Nephron progenitor cell (in vitro differentiated cells): ENCODE measurements around the gene PGGHG.

Experiments
- DNase-seq: peaks from one replicate; pipeline ENCODE4 v3.0.0; 2021
- H3K27ac Mint-ChIP-seq: 2 replicates; pipeline ENCODE4 v1.8.0; 2021; ENCODE audit warnings: mild to moderate bottlenecking, moderate library complexity, mixed read lengths
- H3K27me3 Mint-ChIP-seq: 2 replicates; pipeline ENCODE4 v1.8.0; 2021; ENCODE audit warnings: mild to moderate bottlenecking, low read depth, mixed read lengths; ENCODE audit not compliant: poor library complexity
- H3K36me3 Mint-ChIP-seq: 2 replicates; pipeline ENCODE4 v1.8.0; 2021; ENCODE audit warnings: low read depth, mixed read lengths
- H3K4me1 Mint-ChIP-seq: 2 replicates; pipeline ENCODE4 v1.8.0; 2021; ENCODE audit warnings: mixed read lengths
- H3K4me3 Mint-ChIP-seq: 2 replicates; pipeline ENCODE4 v1.8.0; 2021; ENCODE audit warnings: mild to moderate bottlenecking, moderate library complexity, mixed read lengths
- H3K9me3 Mint-ChIP-seq: 2 replicates; pipeline ENCODE4 v1.8.0; 2021; ENCODE audit warnings: mild to moderate bottlenecking, moderate library complexity, mixed read lengths
- TF ChIP-seq, protein P1 (sequence below): fragments of 200-600 bp; sonication (generic); IDR thresholded peaks from 2 replicates; pipeline ENCODE4 v1.5.0; 2021; ENCODE audit warnings: antibody characterized with exemption

The PGGHG gene

GRCh38 chr11:272195-272930 is 16.6 kb upstream of the PGGHG start:
- TF ChIP-seq, protein P1, sequence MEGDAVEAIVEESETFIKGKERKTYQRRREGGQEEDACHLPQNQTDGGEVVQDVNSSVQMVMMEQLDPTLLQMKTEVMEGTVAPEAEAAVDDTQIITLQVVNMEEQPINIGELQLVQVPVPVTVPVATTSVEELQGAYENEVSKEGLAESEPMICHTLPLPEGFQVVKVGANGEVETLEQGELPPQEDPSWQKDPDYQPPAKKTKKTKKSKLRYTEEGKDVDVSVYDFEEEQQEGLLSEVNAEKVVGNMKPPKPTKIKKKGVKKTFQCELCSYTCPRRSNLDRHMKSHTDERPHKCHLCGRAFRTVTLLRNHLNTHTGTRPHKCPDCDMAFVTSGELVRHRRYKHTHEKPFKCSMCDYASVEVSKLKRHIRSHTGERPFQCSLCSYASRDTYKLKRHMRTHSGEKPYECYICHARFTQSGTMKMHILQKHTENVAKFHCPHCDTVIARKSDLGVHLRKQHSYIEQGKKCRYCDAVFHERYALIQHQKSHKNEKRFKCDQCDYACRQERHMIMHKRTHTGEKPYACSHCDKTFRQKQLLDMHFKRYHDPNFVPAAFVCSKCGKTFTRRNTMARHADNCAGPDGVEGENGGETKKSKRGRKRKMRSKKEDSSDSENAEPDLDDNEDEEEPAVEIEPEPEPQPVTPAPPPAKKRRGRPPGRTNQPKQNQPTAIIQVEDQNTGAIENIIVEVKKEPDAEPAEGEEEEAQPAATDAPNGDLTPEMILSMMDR = no peak

GRCh38 chr11:272931-273198 is 16.1 kb upstream of the PGGHG start:
- H3K27ac Mint-ChIP-seq = no peak overlapping the region
- peaks cover 3% of the 10 kb centered on the region for H3K36me3 Mint-ChIP-seq

More at GRCh38 chr11:272195-272930, 16.6 kb upstream of the PGGHG start:
- H3K36me3 Mint-ChIP-seq = no peaks in the 10 kb centered on the region
- no peak overlapping the region for H3K4me3 Mint-ChIP-seq
- no peak for DNase-seq
- H3K27ac Mint-ChIP-seq = no peak overlapping the region
- peaks cover 30% of the 10 kb centered on the region for H3K9me3 Mint-ChIP-seq
- peaks cover 28% of the 10 kb centered on the region for H3K27me3 Mint-ChIP-seq
- peaks cover 31% of the 10 kb centered on the region for H3K4me1 Mint-ChIP-seq

GRCh38 chr11:276219-276618 is 12.7 kb upstream of the PGGHG start:
- Mint-ChIP-seq H3K27me3 (peaks cover 12% of the 10 kb centered on the region), H3K36me3 (peaks cover 3% of the 10 kb centered on the region), H3K27ac (no peak overlapping the region), H3K4me3 (no peak overlapping the region), H3K4me1 (peaks cover 21% of the 10 kb centered on the region), H3K9me3 (peaks cover 29% of the 10 kb centered on the region)
- TF ChIP-seq, protein P1 = no peak
- no peak for DNase-seq

More at GRCh38 chr11:272931-273198, 16.1 kb upstream of the PGGHG start:
- Mint-ChIP-seq H3K4me1 (peaks cover 36% of the 10 kb centered on the region), H3K27me3 (peaks cover 27% of the 10 kb centered on the region), H3K4me3 (no peak overlapping the region), H3K9me3 (peaks cover 34% of the 10 kb centered on the region)
- TF ChIP-seq, protein P1 = no peak
- no peak for DNase-seq

GRCh38 chr11:278001-278951 is 10.7 kb upstream of the PGGHG start, which contains the start of gene NLRP6:
NLRP6 (plus strand) TSS chr11:278407; CDS start chr11:278570, 163 bp downstream.
- Mint-ChIP-seq H3K27ac (no peak within 1 kb of the TSS), H3K9me3 (peaks cover 29% of the 10 kb centered on the region), H3K27me3 (peaks cover 2% of the 10 kb centered on the region), H3K4me3 (no peak within 1 kb of the TSS), H3K36me3 (peaks cover 3% of the 10 kb centered on the region), H3K4me1 (peaks cover 30% of the 10 kb centered on the region)
- TF ChIP-seq, protein P1 = no peak
- no peak for DNase-seq

DNA sequence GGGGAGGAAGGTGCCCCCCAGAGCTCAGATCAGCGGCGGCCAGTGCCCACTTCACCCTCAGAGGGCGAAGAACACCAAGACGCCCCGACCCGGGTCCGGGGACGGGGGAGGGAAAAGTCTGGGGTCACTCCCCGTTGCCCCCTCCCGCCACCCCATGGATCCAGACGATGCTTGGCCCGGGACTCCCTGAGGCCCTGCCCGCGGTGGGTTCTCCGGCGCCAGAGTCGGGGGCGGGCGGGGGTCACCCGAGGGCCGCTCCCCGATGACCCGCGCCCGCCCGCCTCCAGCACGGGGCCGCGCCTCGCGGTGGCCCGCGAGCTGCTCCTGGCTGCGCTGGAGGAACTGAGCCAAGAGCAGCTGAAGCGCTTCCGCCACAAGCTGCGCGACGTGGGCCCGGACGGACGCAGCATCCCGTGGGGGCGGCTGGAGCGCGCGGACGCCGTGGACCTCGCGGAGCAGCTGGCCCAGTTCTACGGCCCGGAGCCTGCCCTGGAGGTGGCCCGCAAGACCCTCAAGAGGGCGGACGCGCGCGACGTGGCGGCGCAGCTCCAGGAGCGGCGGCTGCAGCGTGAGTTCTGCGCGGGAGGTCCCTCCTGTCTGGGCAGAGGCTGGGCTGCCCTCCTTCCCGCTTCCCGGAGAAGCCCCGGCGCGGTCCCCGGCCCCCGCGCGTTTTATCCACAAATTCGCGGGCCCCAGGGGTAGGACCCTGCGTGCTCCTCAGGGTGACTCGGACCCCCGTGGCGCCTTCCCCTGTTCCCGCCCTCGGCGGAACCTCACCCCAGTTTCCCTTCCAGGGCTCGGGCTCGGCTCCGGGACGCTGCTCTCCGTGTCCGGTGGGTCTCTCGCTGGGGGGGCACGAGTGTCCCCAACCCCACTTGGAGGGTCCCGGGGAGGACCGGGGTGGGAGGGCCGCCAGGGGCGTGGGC is 9.6 kb upstream of the PGGHG start:
- Mint-ChIP-seq H3K4me3 (no peak overlapping the region), H3K27me3 (peaks cover 2% of the 10 kb centered on the region), H3K4me1 (peaks cover 39% of the 10 kb centered on the region), H3K27ac (no peak overlapping the region), H3K36me3 (peaks cover 3% of the 10 kb centered on the region), H3K9me3 (peaks cover 29% of the 10 kb centered on the region)
- DNase-seq = no peak
- TF ChIP-seq, protein P1 = no peak
